Stomach (tissue), 4 donors: ENCODE measurements around the gene CCDC69.

Source experiments
- EP300 ChIP-seq: sonication (generic); formaldehyde crosslinking; IDR thresholded peaks from one replicate; pipeline ENCODE4 v1.6.1; 2017; ENCODE audit warnings: antibody characterized with exemption
- POLR2AphosphoS5 ChIP-seq, 3 donors: sonication (generic); formaldehyde crosslinking; IDR thresholded peaks; one replicate each; pipeline ENCODE4 v1.6.1; 2016; ENCODE audit warnings: antibody characterized with exemption in 3 of 3
- TF ChIP-seq, protein P1 (sequence below), 7 experiments: fragments of 450-650 bp in 4 of 7; fragments of 200-600 bp in 3 of 7; sonication (generic) in 3 of 7; IDR thresholded peaks; one replicate each; pipeline ENCODE4 v1.5.1; 2016 to 2019; ENCODE audit warnings: antibody characterized with exemption in 7 of 7, control low read depth in 2 of 7, mild to moderate bottlenecking in 1 of 7

DNA sequence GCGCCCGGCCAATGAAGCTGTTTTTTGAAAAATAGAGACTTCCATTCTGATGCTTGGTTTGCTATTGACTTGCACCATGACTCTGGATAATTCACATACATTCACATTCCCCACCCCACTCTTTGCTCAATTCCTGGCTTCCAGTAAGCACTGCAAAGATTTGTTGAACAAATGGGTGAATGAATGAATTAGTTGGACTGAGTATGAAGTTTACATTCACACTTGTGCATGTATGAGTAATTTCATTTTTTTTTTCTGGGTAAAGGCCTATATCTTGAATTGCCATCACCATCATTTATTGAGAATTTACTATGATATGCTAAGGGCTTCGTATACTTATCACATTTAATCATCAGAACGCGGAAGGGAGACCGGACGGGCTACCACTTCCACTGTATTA, 13.8 kb upstream of the CCDC69 start:
- TF ChIP-seq, protein P1, sequence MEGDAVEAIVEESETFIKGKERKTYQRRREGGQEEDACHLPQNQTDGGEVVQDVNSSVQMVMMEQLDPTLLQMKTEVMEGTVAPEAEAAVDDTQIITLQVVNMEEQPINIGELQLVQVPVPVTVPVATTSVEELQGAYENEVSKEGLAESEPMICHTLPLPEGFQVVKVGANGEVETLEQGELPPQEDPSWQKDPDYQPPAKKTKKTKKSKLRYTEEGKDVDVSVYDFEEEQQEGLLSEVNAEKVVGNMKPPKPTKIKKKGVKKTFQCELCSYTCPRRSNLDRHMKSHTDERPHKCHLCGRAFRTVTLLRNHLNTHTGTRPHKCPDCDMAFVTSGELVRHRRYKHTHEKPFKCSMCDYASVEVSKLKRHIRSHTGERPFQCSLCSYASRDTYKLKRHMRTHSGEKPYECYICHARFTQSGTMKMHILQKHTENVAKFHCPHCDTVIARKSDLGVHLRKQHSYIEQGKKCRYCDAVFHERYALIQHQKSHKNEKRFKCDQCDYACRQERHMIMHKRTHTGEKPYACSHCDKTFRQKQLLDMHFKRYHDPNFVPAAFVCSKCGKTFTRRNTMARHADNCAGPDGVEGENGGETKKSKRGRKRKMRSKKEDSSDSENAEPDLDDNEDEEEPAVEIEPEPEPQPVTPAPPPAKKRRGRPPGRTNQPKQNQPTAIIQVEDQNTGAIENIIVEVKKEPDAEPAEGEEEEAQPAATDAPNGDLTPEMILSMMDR (IDR thresholded peaks at IDR 0.05): no peak
- TF ChIP-seq POLR2AphosphoS5 (IDR thresholded peaks at IDR 0.05) (no peak), EP300 (no peak)
